ENCODE measurements around the gene SHTN1.

SHTN1 gene

GRCh38 chr10:116973946-116974455, 31.0 kb downstream of the SHTN1 start:
- no peak for DNase-seq (ENCODE audit: low read depth in 1 of 2, low spot score in 1 of 2)
- TF ChIP-seq JUND (IDR thresholded peaks at IDR 0.05; ENCODE audit: low read depth): no peak
- in situ Hi-C loops (cut with HindIII; ENCODE audit: low pct_unique_long_range_greater_than_20kb, low sequenced_read_pairs): no loop called here

DNA sequence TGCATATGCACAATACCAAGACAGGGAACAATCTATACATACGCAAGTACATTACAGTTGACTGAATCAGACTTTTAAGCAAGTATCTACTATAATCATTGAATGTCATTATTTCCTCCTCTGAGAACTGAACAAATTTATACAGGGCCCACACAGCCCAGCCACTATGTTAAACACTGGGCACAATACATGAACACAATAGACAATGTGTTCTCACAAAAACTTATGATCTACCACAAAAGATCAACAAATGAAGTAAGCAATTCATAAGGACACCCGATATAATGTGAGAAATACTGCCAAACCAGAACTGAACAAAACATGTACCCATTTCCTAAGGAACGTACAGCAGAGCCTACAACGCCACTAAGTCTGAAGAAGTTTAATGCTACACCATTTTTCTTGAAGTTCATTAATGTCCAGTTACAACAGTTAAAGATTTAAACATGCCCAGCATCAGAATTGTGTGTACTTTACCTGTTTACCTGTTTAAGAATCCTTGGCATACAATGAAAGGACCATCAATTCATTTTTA, 31.5 kb downstream of the SHTN1 start:
- in situ Hi-C loops (cut with HindIII; ENCODE audit: low pct_unique_long_range_greater_than_20kb, low sequenced_read_pairs): no loop called here
- TF ChIP-seq JUND (IDR thresholded peaks at IDR 0.05; ENCODE audit: low read depth): no peak
- DNase-seq (ENCODE audit: low read depth in 1 of 2, low spot score in 1 of 2): no peak

DNA sequence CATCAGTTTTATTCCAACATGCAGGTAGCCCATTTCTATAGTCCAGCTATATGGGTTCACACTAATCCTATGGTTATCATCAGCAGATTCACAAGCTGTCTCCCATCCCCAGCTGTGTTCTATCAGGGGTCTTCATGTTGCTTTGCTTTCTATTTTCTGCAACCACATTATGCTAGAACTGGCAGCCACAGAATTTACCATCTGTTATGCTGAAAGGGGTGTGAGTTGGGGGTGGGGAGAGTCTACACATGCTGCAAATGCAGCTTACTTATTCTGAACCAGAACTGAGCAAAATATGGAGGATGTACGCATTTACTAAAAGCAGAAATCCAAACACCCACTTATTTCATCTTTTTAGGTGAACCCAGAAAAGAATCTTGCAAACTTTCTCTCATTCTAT, 32.9 kb downstream of the SHTN1 start:
- TF ChIP-seq JUND (IDR thresholded peaks at IDR 0.05; ENCODE audit: low read depth): no peak
- no peak for DNase-seq (ENCODE audit: low read depth in 1 of 2, low spot score in 1 of 2)
- in situ Hi-C loops (cut with HindIII; ENCODE audit: low pct_unique_long_range_greater_than_20kb, low sequenced_read_pairs): no loop called here

GRCh38 chr10:116970050-116970449, 34.9 kb downstream of the SHTN1 start:
- in situ Hi-C loops (cut with HindIII; ENCODE audit: low pct_unique_long_range_greater_than_20kb, low sequenced_read_pairs): no loop called here
- DNase-seq (ENCODE audit: low read depth in 1 of 2, low spot score in 1 of 2): no peak
- TF ChIP-seq JUND (IDR thresholded peaks at IDR 0.05; ENCODE audit: low read depth): no peak

- in situ Hi-C loops (cut with HindIII; ENCODE audit: low pct_unique_long_range_greater_than_20kb, low sequenced_read_pairs): no loop called here
- TF ChIP-seq JUND (IDR thresholded peaks at IDR 0.05; ENCODE audit: low read depth): no peak
- DNase-seq (ENCODE audit: low read depth in 1 of 2, low spot score in 1 of 2): no peak
These were observed 36.7 kb downstream of the SHTN1 start for GRCh38 chr10:116968331-116968730.

DNA sequence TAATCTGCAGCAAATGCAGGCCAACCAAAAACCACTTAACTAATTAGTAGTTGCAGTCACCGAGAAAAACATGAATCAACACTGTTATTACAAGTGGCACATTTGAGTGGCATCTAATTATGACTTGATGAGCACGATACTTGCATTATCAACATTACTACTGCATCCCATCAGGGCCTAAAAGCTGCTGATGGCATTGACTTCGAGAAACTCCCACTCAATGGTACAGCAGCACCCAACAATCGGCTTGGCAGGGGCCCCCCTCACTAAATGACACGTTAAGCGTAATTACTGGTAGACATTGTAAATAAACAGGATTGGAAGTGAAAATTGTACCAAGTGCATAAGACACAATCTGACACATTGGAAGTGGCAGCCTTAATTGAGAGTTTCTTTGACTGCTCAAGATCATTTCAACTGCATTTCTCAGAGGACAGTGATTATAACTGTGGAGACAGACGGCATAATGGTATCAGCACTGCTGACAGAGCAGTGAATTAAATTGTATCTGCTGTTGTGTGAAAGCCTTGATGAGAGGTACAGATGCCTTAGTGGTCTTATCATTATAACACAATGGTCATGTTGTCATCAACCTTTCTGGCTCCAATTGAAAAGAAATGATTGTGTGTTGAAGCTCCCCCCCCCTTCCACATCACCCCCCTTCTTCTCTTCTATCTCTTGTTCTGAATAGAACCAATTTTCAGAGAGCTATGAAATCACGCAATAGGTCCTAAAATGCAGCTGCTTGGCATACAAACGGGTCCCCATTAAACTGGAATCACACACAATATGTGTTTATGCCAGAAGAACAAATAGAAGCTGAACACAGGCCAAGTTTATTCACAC, 43.4 kb downstream of the SHTN1 start:
- no peak for DNase-seq (ENCODE audit: low read depth in 1 of 2, low spot score in 1 of 2)
- in situ Hi-C loops (cut with HindIII; ENCODE audit: low pct_unique_long_range_greater_than_20kb, low sequenced_read_pairs): no loop called here
- TF ChIP-seq JUND (IDR thresholded peaks at IDR 0.05; ENCODE audit: low read depth): no peak

GRCh38 chr10:116960066-116960776, 44.8 kb downstream of the SHTN1 start:
- DNase-seq (ENCODE audit: low read depth in 1 of 2, low spot score in 1 of 2): no peak
- TF ChIP-seq JUND (IDR thresholded peaks at IDR 0.05; ENCODE audit: low read depth): no peak
- in situ Hi-C loops (cut with HindIII; ENCODE audit: low pct_unique_long_range_greater_than_20kb, low sequenced_read_pairs): no loop called here

- in situ Hi-C loops (cut with HindIII; ENCODE audit: low pct_unique_long_range_greater_than_20kb, low sequenced_read_pairs): no loop called here
- TF ChIP-seq JUND (IDR thresholded peaks at IDR 0.05; ENCODE audit: low read depth): no peak
- no peak for DNase-seq (ENCODE audit: low read depth in 1 of 2, low spot score in 1 of 2)
These were observed 52.3 kb downstream of the SHTN1 start for GRCh38 chr10:116952729-116953128.

GRCh38 chr10:116948530-116948870, 56.5 kb downstream of the SHTN1 start:
- no peak for DNase-seq (ENCODE audit: low read depth in 1 of 2, low spot score in 1 of 2)
- in situ Hi-C loops (cut with HindIII; ENCODE audit: low pct_unique_long_range_greater_than_20kb, low sequenced_read_pairs): no loop called here

GRCh38 chr10:116947841-116948529, 57.0 kb downstream of the SHTN1 start:
- DNase-seq (ENCODE audit: low read depth in 1 of 2, low spot score in 1 of 2): no peak
- TF ChIP-seq JUND (IDR thresholded peaks at IDR 0.05; ENCODE audit: low read depth): no peak
- in situ Hi-C loops (cut with HindIII; ENCODE audit: low pct_unique_long_range_greater_than_20kb, low sequenced_read_pairs): no loop called here

More at GRCh38 chr10:116948530-116948870, 56.5 kb downstream of the SHTN1 start:
- TF ChIP-seq JUND (IDR thresholded peaks at IDR 0.05; ENCODE audit: low read depth): no peak

DNA sequence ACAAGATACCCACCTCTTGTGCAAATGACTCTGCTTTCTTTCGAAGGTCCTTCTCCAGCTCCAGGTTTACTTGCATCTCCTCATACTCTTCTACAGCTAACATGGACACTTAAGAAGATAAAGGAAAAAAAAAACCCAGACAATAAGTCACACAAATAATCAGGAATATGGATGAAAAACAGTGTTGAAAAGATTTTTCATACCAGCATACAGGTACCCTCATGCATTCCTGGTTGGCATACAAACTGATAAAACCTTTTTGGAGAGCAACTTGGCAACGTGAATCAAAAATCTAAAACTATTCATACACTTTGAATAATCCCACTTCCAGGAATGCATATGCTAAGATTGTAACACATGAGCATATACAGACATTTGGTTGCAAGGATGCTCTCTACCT, 60.1 kb downstream of the SHTN1 start:
- no peak for DNase-seq (ENCODE audit: low read depth in 1 of 2, low spot score in 1 of 2)
- TF ChIP-seq JUND (IDR thresholded peaks at IDR 0.05; ENCODE audit: low read depth): no peak
- in situ Hi-C loops (cut with HindIII; ENCODE audit: low pct_unique_long_range_greater_than_20kb, low sequenced_read_pairs): no loop called here

DNA sequence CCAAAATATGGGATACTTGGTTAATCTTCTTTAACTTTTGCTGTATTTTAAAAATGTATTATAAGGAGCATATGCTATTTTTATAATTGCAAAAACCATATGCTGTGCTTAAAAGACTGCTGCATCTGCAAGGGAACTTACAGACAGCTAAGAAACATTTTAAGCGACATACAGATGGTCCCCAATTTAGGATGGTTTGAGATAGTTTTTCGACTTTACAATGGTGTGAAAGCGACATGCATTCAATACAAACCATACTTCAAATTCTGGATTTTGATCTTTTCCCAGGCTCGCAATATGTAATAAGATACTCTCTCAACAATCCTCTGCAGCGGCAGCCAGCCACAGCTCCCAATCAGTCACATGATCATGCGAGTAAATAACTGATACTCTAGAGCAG, 73.2 kb downstream of the SHTN1 start:
- DNase-seq (ENCODE audit: low read depth in 1 of 2, low spot score in 1 of 2): no peak
- TF ChIP-seq JUND (IDR thresholded peaks at IDR 0.05; ENCODE audit: low read depth): no peak
- in situ Hi-C loops (cut with HindIII; ENCODE audit: low pct_unique_long_range_greater_than_20kb, low sequenced_read_pairs): no loop called here
